GF-D8 (cell line): Measurements from ENCODE around the gene RGS11.
"Not testable (repeated sequence)": the region's sequence is repeated elsewhere in the genome, so short reads cannot be mapped to it uniquely, and the experiment has no call there.

Experiments used
- DNase-seq: peaks from one replicate; lab custom pipeline; 2025; lab: John Stamatoyannopoulos, UW

RGS11 gene

GRCh38 chr16:280552-280951 lies 4.8 kb upstream of the RGS11 start, which contains the start of gene ARHGDIG:
TSS of gene ARHGDIG (plus strand) at chr16:280591. CDS start at chr16:280681, 90 bp downstream.
- no peak for DNase-seq

- no peak for DNase-seq
These were observed 4.3 kb upstream of the RGS11 start for GRCh38 chr16:280005-280460.

- no peak for DNase-seq
These were observed 3.8 kb upstream of the RGS11 start for GRCh38 chr16:279531-279930.

- DNase-seq: peak; percentile 65
These were observed 3.2 kb upstream of the RGS11 start for GRCh38 chr16:278863-279366.

- DNase-seq: no peak
These were observed 808 bp upstream of the RGS11 start for GRCh38 chr16:276426-277077.

GRCh38 chr16:275041-275641 lies 603 bp downstream of the RGS11 start:
- DNase-seq: no peak

GRCh38 chr16:273547-274421 lies 2.0 kb downstream of the RGS11 start:
- DNase-seq: no peak

- no peak for DNase-seq
These were observed 2.9 kb downstream of the RGS11 start for GRCh38 chr16:272633-273546.

- DNase-seq: no peak
These were observed 5.1 kb downstream of the RGS11 start for GRCh38 chr16:270381-271255.

GRCh38 chr16:269061-269796 lies 6.5 kb downstream of the RGS11 start:
- no peak for DNase-seq

- no peak for DNase-seq
These were observed 7.3 kb downstream of the RGS11 start for GRCh38 chr16:268141-269053.

- not testable (repeated sequence) for DNase-seq
These were observed 8.2 kb downstream of the RGS11 start for GRCh38 chr16:267562-267961.

- no peak for DNase-seq
These were observed 9.2 kb downstream of the RGS11 start for GRCh38 chr16:266258-267164.

- no peak for DNase-seq
These were observed 10.0 kb downstream of the RGS11 start for GRCh38 chr16:265711-266110.

GRCh38 chr16:265002-265529 lies 10.7 kb downstream of the RGS11 start:
- no peak for DNase-seq

- DNase-seq: no peak
These were observed 11.2 kb downstream of the RGS11 start for GRCh38 chr16:264440-264951.

- no peak for DNase-seq
These were observed 11.8 kb downstream of the RGS11 start for GRCh38 chr16:263944-264343.
